ENCODE data around the gene ZNF653.
"Not testable (repeated sequence)": the region's sequence is repeated elsewhere in the genome, so short reads cannot be mapped to it uniquely, and the experiment has no call there.

The ZNF653 gene

DNA sequence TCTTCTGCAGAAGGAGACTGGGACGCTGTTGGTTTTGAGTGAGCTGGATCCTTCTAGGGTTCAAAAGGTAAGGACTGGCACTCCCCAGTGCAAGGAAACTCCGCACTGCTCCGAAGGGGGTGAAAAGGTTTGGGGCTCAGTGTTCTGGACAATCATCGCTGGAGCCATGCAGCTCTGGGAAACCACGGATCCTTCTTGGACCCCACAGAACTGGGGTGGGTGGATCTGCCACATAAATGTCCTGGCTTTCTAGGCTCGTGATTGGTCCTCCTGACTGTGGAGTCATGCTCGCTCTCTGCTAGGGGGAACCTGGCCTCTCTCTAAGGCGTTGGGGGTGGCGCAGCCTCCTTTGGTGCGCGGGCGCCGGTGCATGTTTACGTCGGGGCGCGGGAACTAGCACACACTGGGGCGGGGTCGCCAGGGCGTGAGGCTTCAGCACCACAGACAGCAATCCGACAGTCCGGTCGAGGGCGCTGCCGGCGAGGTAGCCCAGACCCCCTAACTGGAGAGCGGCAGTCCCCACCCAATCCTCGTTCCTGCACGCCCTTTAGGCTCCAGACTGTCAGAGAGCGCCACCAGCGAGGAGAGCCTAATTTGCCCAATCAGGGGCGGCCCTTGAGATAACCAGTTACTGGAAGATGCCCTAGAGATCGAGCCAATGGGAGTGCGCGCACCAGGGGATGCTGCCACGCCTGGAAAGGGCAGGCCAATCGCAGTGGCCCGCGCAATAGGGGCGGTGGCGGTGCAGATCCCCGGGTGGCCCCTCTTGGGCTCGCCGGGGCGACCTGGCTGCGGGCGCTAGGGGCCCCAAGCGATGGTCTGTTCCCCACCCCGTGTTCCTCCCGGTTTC is 23.9 kb downstream of the ZNF653 start:
- DNase-seq (ENCODE audit: low read depth, low spot score): peak; percentile 35

DNA sequence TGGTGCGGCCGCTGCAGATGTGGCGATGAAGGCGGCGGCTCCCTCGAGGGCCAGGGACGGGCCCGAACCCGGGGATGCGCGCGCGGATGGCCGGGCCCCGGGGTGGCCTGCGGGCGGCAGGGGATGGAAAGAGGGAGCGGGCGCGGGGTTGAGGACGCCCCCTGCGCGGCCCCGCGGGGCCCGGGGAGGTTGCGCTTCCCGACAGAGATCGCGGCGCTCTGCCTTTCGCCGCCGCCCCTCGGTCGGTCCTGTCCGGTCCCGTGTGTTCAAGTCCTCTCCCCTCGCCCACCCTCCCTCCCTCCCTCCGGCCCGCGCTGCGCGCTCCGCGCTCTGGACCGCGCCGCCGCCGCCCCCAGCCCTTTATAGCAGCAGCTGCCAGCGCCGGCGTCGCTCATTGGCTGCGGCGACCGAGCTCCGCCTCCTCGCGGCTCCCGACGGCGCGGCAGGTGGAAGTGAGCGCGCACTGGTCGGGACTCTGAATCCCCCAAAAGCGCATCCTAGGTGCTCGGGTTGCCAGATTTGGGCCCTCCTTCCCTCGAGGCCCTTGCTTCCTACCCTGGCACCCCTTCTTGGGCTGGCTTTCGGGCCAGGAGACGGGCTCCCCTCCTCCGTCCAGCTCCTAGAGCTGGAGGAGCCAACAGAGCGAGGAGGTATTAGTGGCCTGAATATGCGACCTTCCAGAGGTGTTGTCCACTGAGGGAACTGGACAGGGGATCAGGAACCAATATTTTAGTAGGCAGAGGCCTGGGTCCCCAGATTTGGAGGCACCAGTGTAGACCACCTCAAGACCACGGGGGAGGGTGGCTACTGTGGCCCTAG is 24.7 kb downstream of the ZNF653 start, which contains the start of gene ELAVL3:
TSS of gene ELAVL3 (minus strand) at position 332 of the 819 bp plus-strand sequence. CDS start 438 bp downstream, outside the sequence.
- no peak for DNase-seq (ENCODE audit: low read depth, low spot score)

DNA sequence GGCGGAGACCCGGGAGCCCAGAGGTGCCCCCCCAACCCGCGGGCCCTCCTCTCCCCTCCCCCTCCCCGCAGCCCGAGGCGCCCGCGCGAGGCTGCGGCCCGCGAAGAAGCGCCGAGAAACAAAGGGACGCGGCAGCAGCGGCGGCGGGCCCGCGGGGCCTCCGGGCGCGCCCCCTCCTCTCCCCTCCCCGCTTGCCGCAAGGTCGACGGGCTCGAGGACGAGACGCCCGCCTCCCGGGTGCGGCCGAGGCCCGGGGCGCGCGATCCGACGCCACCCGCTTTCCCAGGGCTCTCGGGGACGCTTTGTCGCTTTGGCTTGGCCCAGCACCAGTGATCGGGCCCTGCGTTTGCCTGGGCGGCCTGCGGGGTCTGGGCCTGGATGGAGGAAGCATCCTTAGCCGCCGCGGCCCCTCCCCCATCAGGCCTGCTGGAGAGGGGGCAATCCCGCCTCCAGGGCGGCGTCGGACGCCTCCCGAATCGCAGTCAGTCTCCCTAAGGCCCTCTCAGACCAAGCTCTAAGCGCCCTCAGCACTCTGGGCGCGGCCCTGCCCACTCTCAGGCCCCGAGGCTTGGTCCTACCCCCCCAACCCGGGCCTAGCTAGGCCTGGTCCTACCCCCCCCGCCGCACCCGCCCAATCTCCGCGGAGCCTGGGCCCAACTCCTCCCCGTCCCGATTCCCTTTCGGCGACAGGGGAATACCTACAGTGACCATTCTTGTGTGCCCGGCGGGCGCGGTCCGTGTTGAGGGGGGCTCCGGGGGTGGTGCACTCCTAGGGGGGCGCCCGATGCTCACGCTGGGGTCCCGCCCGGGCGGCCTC is 25.5 kb downstream of the ZNF653 start:
- no peak for DNase-seq (ENCODE audit: low read depth, low spot score)

DNA sequence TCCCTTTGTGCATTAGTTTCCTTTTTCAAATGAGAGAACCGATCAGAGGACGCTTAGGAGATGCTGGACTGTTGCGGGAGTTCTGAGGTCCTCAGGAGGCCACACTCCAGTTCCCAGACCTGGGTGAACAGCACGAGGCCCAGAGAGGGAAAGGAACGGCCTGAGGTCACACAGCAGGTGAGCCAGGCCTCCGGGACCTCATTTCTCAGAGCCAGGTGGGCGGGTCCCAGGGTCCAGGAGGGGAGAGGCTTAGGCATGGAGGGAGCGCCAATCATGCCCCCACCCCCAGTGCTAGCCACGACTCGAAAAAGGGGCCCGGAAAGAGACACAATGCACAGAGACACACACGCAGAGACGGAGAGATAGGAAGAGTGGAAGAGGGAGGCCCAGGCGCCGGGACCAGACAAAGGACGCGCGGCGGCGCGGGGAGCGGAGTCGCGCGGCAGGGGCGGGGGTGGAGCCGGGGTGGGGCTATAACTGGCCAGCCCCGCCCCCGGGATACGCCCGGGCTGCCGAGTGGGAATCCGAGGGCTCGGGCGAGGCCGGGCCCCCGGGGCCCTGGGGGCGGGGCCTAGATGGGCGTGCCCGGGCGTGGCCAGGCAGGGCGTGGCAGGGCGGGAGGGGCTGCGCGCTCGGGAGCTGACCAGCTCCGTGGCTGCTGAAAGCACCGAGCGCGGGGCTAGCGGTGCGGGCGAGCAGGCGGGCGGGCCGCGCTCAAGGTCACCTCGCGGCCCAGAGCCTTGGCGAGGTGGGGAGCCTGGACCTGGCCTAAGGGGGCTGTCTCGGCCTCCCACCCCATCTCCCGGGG is 26.3 kb downstream of the ZNF653 start:
- no peak for DNase-seq (ENCODE audit: low read depth, low spot score)

DNA sequence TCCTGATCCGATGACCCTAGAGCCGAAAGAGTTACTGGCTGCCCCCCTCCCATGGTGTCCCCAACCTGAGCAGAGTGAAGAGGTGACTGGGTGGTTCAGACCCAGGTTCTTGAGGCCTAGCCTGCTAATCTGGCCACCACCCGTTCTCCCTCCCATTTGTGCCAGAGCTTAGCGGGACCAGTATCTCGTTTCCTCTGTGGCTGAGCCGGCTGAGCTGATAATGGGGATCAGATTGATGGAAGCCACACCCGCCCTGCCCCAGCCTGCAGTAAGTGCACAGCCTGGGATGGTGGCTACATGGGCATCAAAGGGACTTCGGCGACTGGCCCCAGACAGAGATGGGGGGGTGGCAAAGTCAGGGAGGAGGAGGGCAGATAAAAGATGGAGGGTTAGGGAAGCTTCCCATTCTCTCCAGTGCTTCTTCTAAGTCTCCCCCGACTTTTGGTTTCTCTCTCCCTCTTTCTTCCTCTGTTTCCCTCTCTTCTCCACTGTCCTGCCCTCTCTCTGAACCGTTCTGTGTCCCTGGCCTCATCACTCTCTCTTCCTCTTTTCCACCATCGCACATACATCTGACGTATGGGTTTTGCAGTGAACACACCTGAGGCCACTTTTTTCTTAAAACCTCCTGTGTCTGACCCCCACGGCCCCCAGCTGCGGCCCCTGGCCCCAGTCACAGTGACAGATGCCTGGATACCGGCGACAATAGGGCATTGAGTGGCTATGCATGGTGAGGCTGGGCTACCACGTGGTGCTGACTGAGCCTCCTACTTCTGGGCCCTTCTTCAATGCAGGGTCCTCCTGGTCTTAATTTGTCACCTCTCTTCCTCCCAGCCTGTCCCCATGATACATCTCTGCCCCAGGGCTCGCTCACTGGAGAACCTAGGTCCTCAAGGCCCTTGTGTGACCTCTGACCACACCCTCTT is 27.2 kb downstream of the ZNF653 start:
- no peak for DNase-seq (ENCODE audit: low read depth, low spot score)

DNA sequence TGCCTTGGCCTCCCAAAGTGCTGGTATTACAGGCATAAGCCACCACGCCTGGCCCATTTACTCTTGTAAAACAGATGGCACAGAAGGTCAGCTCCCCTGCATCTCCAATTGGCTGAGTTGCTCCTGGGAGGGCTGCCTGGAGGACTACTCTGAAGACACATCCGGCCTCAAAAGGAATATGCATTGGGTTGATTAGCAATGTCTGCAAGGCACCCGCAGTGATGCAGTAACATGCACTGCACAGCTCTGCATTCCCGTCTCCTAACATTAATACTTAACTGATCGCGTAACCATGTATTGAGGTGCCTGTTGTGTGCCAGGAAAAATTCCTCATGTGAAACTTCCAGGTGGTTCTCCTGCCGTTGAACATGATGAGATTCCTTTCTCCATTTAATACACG is 29.8 kb downstream of the ZNF653 start:
- no peak for DNase-seq (ENCODE audit: low read depth, low spot score)

DNA sequence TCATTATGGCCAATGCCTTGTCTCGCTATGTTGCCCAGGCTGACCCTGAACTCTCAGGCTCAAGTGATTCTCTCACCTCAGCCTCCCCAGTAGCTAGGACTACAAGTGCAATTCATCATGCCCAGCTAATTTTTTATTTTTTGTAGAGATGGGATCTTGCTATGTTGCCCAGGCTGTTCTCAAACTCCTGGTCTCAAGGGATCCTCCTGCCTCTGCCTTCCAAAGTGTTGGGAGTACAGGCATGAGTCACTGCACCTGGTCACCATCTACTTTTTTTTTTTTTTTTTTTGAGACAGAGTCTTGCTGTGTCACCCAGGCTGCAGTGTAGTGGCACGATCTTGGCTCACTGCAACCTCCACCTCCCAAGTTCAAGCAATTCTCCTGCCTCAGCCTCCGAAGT is 30.3 kb downstream of the ZNF653 start:
- DNase-seq (ENCODE audit: low read depth, low spot score): not testable (repeated sequence)

DNA sequence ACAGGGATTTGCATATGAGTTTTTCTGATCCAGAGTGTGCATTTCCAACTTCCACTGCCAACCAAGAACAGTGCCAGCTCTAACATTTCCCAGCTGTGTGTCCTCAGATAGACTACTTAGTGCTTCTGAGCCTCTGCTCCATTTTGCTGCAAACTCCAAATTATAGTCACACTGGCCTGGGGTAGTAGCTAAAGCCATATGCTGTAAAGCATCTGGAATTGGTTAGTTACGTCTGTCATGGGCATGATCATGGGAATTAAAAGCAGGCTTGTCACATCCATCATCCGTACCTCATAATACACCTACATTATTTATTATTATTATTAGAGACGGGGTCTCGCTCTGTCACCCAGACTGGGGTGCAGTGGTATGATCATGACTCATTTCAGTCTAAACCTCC is 31.9 kb downstream of the ZNF653 start:
- no peak for DNase-seq (ENCODE audit: low read depth, low spot score)

DNA sequence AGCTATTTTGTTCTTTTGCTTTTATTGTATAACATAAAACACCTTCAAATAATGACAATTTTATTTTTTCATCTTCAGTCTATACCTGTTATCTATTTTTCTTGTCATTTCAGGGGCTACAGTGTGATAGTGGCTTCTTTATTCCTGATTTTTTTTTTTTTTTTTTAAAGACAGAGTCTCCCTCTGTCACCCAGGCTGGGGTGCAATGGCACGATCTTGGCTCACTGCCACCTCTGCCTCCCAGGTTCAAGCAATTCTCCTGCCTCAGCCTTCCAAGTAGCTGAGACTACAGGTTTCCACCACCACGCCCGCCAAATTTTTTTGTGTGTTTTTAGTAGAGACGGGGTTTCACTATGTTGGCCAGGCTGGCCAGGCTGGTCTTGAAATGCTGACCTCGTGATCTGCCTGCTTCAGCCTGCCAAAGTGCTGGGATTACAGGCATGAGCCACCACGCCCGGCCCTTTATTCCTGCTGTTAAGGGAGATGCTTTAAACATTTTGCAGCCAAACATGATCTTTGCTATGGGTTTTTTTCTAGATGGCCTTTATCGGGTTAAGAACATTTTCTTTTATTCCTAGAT is 37.3 kb downstream of the ZNF653 start:
- not testable (repeated sequence) for DNase-seq (ENCODE audit: low read depth, low spot score)

DNA sequence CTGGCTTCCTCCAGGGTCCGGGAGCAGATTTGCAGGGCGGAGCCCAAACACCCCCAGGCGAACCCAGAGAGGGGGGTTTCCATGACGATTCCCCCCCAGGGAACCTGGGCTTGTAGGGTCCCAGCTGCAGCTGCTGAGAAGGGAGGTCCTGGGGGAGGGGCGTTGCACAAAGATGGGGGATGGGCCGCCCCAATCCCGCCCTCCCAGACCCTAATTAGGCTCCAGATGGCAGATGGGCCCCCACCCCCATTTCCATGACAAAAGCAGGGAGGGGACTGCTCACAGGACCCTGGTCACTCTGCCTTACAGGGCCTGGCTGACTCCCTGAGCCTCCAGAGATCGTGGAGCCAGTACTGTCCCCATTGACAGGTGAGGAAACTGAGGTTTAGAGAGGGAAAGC is 40.0 kb downstream of the ZNF653 start:
- DNase-seq (ENCODE audit: low read depth, low spot score): no peak

DNA sequence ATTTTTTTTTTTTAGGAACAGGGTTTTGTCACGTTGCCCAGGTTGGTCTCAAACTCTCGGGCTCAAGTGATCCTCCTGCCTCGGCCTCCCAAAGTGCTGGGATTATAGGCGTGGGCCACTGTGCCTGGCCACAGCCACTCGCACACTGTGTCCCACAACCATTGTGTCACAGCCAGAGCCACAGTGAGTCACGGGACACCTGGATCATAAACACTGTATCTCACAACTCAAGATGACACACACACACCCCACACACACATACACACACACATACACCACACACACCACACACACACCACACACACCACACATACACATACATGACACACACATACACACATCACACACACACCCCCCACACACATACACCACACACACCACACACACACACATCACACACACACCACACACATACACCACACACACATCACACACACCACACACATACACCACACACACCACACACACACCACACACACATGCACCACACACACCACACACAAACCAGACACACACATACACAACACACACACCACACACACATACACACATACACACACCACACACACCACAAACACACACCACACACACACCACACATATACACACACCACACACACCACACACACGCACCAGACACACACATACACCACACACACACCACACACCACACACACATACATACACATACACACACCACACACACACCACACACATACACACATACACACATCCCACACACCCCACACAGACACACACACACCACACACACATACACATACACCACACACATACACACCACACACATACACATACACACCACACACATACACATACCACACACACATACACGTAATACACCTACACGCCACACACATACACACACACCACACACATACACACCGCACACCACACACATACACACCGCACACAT is 41.0 kb downstream of the ZNF653 start:
- no peak for DNase-seq (ENCODE audit: low read depth, low spot score)

DNA sequence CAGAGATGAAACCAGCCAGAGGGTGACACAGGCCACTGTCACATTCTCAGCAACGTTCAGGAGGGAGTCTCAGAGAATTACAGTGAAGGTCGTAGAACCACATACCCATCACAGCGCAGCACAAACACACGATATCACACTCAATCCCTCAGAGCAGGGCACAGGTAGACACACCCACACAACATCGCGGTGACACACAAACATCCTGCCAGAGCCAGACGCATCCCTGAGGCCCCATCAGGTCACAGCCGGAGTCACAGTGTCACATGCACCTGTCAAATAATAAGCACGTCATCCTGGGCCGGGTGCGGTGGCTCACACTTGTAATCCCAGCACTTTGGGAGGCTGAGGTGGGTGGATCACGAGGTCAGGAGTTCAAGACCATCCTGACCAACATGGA is 42.2 kb downstream of the ZNF653 start:
- DNase-seq (ENCODE audit: low read depth, low spot score): no peak

DNA sequence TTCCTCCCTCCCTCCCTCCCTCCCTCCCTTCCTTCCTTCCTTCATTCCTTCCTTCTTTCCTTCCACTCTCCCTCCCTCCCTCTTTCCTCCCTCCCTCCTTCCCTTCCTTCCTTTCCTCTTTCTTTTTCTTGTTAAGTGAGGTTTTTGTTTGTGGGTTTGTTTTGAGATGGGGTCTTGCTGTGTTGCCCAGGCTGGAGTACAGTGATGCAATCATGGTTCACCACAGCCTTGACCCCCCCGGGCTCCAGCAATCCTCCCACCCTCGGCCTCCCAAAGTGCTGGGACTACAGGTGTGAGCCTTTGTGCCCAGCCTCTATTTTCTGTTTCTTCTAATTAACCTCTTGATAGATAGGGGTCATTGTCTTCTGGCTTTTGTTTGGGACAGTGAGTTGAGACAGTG is 44.2 kb downstream of the ZNF653 start:
- no peak for DNase-seq (ENCODE audit: low read depth, low spot score)

DNA sequence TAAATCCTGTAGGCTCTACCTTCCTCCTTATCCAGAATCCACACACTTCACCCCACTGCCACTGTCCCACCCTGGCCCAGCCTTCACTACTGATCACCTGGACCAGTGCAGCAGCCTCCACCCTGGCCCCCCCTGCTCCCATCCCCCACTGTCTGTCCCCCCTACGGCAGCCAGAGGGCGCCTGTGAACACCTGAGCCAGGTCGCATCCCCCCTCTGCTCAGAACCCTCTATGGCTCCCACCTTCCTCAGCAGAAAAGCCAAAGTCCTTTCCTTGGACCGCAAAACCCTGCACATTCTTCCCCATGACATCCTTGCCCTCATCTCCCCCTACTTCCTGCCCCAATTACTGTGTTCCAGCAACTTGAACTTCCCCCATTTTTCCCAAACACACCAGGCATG is 45.4 kb downstream of the ZNF653 start:
- no peak for DNase-seq (ENCODE audit: low read depth, low spot score)

DNA sequence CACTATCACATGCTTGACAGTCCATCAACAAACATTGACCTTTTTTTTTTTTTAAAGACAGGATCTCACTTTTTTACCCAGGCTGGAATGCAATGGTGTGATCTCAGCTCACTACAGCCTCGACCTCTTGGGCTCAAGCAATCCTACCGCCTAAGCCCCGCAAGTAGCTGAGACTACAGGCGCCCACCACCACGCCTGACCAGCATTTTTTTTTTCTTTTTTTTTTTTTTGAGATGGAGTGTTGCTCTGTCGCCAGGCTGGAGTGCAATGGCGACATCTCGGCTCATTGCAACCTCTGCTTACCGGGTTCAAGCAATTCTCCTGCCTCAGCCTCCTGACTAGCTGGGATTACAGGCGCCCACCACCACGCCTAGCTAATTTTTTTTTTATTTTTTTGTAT is 46.7 kb downstream of the ZNF653 start:
- not testable (repeated sequence) for DNase-seq (ENCODE audit: low read depth, low spot score)

DNA sequence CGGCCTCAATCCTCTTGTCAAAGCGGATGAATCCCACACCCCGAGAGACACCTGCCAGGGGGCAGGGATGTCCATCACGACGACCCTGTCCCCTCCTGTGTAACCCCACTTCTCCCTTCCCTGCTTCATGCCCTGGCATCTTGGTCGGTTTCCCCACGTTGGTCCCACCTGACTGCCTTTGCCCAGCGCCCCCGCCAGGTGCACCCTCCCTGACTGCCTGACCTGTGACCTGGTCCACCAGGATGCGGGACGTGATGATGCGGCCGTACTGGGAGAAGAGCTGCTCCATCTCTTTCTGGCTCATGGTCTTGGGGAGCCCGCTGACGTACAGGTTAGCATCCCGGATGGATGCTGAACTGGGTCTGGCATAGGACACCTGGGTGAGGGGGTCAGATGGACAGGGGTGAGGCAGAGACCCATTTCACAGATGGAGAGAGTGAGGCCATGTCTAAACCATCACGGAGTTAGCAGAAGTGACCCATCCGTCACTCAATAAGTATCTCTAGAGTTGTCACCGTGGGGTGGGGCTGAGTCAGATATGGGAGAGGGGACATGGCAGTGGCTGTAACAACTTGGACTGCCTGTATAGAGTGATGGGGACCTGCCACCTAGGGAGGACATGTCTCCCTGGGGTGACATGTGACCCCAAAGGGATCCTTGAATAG is 47.3 kb downstream of the ZNF653 start:
- DNase-seq (ENCODE audit: low read depth, low spot score): no peak

DNA sequence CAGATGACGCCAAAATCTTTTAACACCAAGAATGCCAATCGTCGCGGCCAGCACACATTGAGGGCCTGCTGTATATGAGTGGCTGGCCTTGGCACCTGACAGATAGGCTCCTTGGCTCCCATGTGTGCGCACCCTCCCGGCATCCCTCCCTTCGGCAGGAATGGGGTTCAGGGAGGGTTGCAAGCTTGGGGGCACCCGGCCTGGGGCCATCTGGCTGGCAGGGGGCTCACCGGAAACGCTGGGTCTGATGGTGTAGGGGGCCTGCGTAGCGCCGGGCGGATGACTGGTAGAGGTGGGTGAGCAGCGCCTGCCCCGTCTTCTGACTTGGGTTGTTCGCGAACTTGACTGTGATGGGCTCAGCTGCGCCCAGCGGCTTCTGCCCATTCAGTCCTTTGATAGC is 47.8 kb downstream of the ZNF653 start:
- no peak for DNase-seq (ENCODE audit: low read depth, low spot score)

DNA sequence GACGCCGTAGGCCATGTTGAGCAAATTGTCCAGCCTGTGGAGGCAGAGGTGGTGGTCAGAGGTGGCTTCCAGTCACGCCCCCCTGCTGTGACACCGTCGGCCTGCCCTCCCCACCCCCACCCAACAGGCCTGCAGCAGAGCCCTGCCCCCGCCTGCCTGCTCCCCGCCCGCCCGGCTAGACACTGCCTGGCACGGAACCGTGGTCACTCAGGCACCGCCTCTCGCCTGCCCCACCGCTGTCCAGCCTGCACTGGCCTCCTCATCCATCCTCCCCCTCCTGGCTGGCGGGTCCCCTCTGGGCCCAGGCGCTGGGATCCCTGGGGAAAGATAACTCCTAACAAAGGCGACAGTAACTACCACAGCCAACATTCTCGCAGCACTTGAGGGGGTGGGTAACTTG is 48.5 kb downstream of the ZNF653 start:
- DNase-seq (ENCODE audit: low read depth, low spot score): no peak
